GM21619 (cell line): ENCODE data around the gene SLC2A2.
"Not testable (repeated sequence)": the region's sequence is repeated elsewhere in the genome, so short reads cannot be mapped to it uniquely, and the experiment has no call there.

Source experiments
- ATAC-seq: cut with Tn5 transposase; IDR thresholded peaks from one replicate; pipeline ENCODE4 v1.9.1; 2021; ENCODE audit not compliant: unreplicated experiment

Gene SLC2A2

DNA sequence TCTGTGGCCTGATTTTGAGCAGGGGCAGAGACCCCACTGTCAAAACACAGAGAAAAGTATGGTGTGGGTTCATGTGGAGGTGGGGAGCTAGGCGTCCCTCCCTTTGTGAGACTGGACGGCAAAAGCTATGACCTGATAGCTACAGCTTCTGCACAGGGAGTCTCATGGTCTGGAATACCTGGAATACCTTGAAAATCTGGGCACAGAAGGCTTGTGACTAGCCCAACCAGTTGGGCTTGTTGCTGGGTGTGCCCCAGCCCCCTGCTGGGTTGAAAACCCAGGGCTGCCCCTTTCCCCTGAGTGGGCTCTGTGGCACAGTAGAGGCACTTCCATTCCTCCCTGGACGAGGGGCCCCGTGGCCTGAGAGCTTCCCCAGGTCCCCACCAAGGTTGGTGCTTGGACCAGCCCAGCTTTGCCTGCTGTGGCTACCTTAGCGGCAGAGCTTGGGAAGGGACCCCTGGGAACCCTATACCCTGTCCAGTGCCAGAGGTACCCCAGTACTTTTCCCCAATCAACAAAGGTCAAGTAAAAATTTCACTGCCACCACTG is 37.3 kb downstream of the SLC2A2 start:
- ATAC-seq: no peak

DNA sequence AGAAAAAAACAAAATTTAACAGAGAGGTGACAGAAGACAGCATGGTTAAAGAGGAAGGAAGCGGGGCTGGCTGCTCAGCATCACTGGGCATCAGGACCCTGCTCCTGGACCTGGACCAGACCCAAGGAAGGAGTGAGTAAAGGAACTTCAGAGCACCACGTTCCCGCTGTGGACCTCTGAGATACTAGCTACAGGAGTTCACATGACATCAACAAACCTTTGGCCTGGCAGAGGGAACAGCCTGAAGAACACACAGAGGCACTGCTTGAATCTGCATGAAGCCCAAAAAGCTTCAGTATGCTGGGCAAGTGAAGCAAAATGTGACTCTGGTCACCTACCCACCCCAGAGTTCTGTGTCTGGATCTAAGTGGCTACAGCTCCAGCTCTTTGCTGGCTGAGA is 38.1 kb downstream of the SLC2A2 start:
- no peak for ATAC-seq

DNA sequence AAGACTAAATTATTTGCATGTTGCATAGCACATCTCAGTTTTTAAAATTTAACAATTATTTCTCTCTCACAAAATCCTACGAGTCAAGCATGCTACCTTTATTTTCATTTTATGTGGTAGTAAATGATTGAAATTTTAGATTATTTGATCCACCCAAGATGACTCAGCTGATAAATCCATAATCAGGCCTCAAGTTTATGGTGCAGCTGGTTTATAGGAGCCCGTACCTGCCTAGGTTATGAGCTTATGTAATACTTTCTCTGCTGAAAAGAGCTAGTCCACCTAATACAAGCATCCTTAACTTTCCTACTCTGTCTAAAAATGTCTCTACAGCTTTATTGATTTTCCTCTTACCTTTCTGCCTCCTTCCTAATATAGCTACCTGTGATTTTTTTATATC is 41.2 kb downstream of the SLC2A2 start:
- no peak for ATAC-seq

DNA sequence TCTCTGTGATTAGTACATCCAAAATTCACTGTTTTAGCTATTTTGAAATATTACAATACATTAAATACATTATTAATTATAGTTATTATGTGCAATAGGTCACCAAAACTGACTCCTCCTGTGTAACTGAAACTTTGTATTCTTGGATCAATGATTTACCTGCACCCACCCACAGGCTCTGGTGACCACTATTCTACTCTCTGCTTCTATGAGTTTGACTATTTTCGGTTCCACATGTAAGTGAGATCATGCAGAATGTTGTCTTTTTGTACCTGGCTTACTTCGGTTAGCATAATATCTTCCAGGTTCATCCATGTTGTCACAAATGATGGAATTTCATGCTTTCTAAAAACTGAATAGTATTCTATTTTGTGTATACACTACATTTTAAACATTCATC is 43.8 kb downstream of the SLC2A2 start:
- ATAC-seq: peak; percentile 98

DNA sequence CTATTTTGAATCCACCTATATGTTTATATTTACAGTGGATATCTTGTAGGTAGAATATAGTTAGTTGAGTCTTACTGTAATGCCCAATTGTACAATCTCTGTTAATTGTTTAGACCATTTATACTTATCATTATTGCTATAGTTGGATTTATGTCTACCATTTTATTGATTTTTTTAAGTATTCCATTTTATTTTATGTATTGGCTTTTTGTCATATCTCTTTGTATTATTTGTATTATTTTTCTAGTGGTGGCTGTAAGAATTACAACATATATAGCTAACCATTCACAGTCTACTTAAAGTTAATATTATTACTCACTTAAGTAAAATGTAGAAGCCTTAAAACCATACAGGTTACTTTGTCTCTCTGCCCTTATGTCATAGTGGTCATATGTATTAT is 46.1 kb downstream of the SLC2A2 start:
- no peak for ATAC-seq

DNA sequence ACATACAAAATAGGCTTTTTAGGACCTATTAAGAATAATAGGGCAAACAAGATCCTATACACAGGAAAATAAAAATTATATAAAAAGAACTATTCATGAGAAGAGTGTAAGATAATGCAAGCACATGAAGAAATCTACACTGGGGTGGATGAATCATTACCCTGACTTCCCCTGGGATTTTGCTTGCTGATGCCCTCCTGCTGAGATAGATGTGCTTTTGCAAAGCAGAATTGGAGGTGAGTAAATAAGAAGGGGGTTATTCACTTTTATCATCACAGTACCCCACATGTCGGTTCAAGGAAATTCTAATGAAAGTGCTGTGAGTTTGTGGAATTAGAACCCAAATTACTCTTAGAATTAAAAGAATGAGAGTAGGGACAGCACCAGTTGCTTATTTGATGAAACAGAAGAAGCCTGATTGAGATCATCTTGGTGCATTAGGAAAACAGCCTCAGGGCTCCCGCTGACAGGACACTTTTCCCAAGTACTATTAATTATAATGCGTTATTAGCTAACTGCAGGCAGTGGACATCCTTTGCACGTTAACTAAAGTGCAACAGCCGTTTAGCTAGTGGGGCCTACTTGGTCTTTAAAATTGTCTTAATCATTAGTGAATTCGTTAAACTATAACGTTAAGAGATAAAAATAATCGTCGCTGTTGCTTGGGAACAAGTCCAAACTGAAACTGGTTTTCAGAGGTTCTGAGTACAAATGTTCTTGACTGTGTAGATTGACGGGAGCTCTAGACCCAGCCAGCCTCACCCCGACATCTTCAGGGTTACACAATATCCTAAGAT is 48.4 kb downstream of the SLC2A2 start:
- ATAC-seq: no peak

DNA sequence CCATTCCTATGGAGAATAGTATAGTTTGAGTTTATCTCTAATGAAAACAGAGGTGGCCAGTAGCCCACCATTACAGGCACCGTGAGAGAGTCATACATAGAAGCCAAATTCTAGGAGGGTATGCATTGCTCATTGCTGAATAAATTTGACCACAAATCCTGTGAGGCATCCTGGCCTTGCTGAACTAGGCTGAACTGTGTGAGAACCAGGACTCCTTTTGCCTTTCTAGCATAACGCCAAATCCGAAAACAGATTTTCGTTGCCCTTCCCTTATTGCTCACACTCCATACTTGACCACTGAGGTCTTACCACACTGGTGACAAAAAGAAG is 50.4 kb downstream of the SLC2A2 start:
- ATAC-seq: no peak

DNA sequence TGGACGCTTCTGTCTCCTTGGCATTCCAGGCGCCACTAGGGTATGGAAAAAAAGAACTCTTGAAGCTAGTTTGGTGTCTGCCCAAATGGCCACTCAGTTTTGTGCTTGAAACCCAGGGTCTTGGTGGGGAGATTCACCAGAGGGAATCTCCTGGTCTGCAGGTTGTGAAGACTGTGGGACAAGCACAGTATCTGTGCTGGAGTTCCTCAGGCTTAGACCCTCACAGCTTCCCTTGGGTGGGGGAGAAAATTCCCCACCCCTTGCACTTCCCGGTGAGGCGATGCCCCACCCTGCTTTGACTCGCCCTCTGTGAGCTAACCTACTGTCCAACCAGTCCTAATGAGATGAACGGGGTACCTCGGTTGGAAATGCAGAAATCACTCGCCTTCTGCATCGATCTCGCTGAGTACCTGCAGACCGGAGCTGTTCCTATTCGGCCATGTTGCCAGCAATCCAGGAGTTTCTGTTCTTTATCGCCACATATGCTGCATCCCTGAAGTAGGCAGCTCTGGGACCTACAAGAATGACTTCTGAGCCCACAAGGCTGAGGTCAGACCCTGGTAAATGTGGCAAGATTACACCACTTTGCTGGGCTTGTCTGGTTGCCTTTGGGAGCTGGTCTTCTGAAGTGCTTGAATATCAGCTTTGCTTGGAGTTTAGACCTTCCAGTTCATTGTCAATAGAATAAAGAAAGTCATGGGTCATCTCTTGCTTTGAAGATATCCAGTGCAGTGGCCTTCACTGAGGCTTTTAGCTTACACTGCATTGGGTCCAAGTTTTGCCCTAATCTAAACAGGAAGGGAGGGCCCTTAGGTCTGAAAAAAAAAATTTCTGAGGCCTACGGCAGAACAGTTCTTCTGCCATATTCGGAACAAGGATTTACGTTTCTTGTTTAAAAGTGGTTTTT is 51.0 kb downstream of the SLC2A2 start:
- ATAC-seq: no peak

DNA sequence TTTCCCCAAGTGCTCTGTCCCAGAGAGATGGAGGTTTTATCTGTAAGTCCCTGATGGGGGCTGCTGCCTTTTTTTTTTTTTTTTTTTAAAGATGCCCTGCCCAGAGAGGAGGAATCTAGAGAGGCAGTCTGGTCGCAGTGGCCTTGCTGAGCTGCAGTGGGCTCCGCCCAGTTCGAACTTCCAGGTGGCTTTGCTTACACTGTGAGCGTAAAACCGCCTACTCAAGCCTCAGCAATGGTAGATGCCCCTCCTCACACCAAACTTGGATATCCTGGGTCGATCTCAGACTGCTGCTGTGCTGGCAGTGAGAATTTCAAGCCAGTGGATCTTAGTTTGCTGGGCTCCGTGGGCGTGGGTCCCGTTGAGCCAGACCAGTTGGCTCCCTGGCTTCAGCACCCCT is 51.6 kb downstream of the SLC2A2 start:
- no peak for ATAC-seq

DNA sequence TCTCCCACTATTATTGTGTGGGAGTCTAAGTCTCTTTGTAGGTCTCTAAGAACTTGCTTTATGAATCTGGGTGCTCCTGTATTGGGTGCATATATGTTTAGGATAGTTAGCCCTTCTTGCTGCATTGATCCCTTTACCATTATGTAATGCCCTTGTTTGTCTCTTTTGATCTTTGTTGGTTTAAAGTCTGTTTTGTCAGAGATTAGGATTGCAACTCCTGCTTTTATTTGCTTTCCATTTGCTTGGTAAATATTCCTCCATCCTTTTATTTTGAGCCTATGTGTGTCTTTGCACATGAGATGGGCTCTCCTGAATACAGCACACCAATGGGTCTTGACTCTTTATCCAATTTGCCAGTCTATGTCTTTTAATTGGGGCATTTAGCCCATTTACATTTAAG is 53.6 kb downstream of the SLC2A2 start:
- ATAC-seq: not testable (repeated sequence)

DNA sequence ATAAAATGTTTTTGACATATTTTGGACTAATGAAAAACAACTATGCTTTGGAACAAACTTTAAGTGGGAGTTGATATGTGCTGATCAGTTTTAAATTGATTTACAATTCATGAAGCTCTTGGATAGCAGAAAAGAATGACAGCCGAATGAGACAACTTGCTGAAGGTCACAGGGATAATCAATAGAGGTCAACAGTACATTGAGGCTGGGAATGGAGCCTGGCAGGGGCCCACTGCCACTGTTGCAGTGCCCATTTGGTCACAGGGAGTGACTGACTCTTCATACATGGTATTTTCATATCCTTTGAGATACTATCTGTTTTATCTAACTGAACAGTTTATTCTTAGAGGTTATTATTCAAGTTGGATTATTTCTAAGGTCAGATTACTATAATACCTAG is 59.4 kb downstream of the SLC2A2 start:
- no peak for ATAC-seq

DNA sequence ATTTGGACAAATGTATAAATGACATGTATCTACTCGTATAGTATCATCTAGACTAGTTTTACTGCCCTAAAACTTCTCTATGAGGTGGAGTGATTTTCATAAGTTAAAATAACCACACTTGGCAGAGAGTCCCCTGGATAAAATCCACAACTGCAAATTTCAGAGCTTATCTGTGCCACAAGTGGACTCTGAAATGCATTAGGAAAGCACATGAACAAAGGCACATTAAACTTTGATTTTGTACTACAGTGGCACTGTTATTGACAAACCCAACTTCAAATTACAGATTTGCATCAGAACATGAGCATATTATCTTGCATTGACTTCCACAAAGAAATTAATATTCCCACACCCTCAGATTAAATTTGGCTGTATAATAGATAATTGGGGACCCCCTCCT is 60.0 kb downstream of the SLC2A2 start:
- ATAC-seq: no peak

DNA sequence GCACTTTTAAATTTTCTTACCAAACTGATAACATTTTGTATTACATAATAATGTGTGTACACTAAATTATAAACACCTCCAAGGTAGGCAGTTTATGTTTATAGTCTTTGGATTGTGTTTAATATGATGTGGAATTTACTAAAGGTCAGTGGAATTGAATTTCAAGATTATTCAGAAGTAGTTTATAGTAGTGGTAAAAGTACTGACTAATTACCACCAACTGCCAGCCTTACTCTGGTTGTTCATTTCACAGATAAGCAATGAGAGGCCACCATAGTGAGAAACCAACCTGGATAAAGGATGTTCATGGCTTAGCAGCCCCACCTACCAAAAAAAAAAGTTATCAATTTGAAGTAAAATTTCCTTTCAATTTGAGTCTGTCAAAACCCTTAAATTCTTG is 64.1 kb downstream of the SLC2A2 start:
- ATAC-seq: no peak

DNA sequence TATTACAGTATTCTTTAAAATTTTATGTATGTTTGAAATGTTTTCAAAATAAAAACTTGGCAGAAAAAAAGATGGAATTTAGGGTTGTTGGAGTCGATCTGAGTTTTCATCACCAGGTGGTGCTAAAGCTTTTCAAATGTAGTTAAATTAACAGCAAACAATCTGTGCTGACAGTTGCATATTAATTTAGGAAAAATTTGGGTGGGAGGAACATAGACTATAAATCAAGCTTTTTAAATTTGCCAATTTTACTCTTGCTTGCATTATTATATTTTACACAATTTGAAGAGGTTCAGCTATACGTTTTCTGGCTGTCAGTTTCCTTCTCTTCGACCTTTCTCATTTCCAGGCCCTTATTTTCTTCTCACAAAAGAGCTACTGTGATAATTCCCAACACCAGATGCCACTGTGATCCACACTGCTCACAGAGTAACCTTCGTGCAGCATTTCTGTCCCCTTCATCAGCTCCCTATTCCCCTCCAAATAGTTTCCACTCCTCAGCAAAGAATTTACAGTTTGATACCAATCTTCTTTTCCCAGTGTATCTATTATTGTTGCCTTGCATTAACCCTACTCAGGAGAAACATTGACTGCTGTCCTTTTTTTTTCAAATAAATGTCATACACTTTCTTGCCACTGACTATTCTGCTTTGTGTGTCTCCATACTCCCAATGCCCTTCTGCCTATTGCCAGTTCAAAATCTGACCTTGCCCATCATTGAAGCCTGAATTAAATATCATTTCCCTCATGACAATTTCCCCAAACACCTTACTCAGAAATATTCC is 64.7 kb downstream of the SLC2A2 start:
- ATAC-seq: no peak

DNA sequence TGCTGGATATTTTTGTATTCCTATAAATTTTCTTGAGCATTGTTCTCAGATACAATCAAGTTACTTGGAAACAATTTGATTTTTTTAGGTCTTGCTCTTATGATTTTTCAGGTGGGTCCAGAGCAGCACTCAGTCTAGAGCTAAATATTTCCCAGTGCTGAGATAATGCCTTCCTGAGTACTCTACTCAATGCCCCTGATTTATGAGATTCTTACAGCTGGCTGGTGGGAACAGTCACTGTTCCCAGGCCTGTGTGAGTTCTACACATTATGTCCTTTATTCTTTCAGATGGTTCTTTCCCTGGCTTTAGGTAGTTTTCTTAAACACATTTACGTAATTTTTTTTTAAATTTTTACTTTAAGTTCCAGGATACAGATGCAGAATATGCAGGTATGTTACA is 67.1 kb downstream of the SLC2A2 start:
- no peak for ATAC-seq

DNA sequence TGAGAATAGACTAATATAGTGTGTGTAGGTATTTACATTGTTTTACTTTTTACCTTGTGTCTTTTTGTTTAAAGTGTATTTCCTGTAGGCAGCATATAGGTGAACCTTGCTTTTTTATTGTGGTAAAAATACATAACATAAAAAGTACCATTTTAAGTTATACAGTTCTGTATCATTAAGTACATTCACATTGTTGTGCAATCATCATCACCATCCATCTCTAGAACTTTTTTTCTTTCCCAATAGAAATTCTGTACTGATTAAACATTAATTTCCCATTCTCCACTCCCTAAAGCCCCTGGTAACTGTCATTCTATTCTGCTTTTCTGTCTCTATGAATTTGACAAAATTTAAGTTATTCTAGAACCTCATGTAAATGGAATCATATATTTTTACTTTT is 69.9 kb downstream of the SLC2A2 start:
- ATAC-seq: no peak

DNA sequence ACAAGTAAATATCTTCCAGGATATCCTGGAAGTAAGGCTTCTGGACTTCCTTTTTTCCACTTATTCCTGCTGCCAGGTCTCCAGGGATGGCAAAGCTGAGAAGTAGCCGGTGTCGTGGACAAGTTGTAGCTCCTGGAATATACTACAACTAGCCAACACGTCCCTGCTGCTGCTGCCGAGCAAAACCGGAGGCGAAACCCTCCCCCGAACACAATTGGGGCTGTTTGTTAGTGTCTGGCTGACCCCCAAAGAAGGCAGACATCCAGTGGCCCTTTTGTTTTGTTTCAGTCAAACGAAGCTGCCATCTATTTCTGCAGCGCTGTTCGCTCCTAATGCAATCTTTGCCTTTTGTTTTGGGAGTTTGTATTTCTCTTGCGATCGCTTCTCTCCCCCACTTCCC is 72.8 kb downstream of the SLC2A2 start:
- no peak for ATAC-seq

DNA sequence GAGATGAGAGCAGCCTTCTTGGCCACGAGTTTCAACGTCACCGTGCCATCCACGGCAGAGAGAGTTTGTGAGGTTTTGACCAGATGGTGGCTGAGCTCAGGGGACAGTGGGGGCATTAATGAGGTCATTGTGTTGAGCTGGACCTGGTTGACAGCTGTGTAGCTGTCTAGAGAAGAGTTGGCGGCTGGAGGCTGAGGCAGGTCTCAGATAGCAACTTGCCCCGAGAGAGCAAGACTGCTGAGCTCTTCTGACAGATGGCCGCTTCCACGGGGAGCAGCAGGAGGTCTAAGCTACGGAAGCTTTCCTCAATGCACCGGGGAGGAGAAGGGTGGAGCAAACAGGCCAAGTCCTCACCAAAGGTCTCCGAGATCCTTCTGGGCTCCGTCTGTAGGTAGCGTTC is 73.3 kb downstream of the SLC2A2 start:
- ATAC-seq: no peak

DNA sequence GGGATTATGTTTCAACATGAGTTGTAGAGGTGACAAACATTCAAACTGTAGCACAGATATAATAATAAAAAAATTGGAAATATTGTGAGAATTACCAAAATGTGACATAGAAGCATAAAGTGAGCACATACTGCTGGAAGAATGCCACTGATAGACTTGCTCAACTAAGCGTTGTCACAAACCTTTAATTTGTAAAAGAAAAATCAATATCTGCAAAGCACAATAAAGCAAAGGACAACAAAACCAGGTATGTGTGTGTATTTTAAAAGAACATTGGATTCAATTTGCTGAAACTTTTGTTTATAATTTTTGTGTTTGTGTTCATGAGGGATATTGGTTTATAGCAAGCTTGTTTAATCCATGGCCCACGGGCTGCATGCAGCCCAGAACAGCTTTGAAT is 77.3 kb downstream of the SLC2A2 start:
- ATAC-seq: no peak

DNA sequence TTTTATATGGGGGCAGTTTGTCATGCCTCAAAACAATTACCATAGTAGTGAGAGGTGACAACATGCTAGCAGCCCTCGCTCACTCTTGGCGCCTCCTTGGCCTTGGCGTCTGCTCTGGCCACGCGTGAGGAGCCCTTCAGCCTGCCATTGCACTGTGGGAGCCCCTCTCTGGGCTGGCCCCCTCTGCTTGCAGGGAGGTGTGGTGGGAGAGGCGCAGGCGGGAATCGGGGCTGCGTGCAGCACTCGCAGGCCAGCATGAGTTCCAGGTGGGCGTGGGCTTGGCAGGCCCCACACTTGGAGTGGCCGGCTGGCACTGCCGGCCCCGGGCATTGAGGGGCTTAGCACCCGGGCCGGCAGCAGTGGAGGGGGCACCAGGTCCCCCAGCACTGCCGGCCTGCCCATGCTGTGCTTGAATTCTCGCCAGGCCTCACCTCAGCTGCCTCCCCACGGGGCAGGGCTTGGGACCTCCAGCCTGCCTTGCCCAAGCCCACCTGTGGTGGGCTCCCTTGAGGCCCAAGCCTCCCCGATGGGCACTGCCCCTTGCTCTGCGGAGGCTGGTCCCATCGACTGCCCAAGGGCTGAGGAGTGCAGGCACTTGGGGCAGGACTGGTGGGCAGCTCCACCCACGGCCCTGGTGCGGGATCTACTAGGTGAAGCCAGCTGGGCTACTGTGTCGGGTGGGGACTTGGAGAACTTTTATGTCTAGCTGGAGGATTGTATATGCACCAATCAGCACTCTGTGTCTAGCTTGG is 79.3 kb downstream of the SLC2A2 start:
- ATAC-seq: no peak
